ENCODE results near the gene BTBD17.

BTBD17 gene

DNA sequence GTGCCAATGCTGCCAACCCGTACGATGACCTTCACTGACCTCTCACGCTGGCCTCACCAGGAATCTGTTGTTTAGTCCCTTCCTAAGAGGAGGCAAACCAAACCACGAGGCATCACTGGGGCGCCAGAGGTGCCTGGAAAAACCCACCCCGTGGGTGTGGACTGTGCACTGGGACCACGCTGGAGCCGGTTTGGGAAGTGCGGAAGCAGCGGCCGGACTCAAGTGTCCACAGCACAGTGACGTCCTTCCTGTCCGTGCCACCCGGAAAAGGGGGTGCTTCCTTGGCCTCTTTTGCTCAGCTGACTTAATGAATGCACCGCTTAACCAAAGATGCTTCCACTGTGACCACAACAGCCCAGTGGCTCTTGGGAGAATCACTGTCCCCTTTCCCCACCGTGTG is 44.6 kb downstream of the BTBD17 start:
- DNase-seq (ENCODE audit: low spot score in 2 of 2) (no peak), ATAC-seq (replicated peaks; ENCODE audit: extremely low read depth, poor library complexity, severe bottlenecking) (no peak)
- Mint-ChIP-seq H3K36me3 (ENCODE audit: insufficient read depth) (no peaks in the 10 kb centered on the region), H3K4me1 (no peaks in the 10 kb centered on the region), H3K4me3 (no peak overlapping the region), H3K27ac (ENCODE audit: low read depth) (no peak overlapping the region), H3K27me3 (no peaks in the 10 kb centered on the region), H3K9me3 (no peaks in the 10 kb centered on the region)

GRCh38 chr17:74316220-74316619 is 45.4 kb downstream of the BTBD17 start:
- no peak overlapping the region for H3K4me3 Mint-ChIP-seq
- H3K27me3 Mint-ChIP-seq = no peaks in the 10 kb centered on the region
- ATAC-seq (replicated peaks; ENCODE audit: extremely low read depth, poor library complexity, severe bottlenecking) (no peak), DNase-seq (ENCODE audit: low spot score in 2 of 2) (no peak)
- H3K9me3 Mint-ChIP-seq = no peaks in the 10 kb centered on the region
- H3K4me1 Mint-ChIP-seq = no peaks in the 10 kb centered on the region
- H3K36me3 Mint-ChIP-seq (ENCODE audit: insufficient read depth) = no peaks in the 10 kb centered on the region
- no peak overlapping the region for H3K27ac Mint-ChIP-seq (ENCODE audit: low read depth)

DNA sequence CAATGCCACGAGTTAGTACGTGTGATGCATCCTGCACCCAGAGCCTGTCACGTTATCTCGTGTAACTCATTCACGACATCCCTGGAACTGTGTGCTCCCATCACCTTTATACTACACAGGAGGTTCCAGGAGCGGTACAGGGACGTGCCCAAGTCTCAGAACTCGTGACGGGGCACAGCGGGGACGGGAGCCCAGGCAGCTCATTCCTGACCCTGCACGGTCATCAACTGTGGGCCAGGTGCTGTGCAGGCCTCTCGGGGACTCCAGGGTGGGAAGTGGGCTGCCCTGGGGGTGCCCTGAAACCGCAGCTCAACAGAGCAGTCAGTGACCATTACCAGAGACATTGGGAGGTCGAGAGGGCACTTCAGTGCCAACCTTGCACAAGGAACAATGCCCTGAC is 46.8 kb downstream of the BTBD17 start:
- no peak overlapping the region for H3K4me3 Mint-ChIP-seq
- H3K27me3 Mint-ChIP-seq = no peaks in the 10 kb centered on the region
- DNase-seq (ENCODE audit: low spot score in 2 of 2) (no peak), ATAC-seq (replicated peaks; ENCODE audit: extremely low read depth, poor library complexity, severe bottlenecking) (no peak)
- no peaks in the 10 kb centered on the region for H3K4me1 Mint-ChIP-seq
- no peaks in the 10 kb centered on the region for H3K36me3 Mint-ChIP-seq (ENCODE audit: insufficient read depth)
- no peak overlapping the region for H3K27ac Mint-ChIP-seq (ENCODE audit: low read depth)
- H3K9me3 Mint-ChIP-seq = no peaks in the 10 kb centered on the region

DNA sequence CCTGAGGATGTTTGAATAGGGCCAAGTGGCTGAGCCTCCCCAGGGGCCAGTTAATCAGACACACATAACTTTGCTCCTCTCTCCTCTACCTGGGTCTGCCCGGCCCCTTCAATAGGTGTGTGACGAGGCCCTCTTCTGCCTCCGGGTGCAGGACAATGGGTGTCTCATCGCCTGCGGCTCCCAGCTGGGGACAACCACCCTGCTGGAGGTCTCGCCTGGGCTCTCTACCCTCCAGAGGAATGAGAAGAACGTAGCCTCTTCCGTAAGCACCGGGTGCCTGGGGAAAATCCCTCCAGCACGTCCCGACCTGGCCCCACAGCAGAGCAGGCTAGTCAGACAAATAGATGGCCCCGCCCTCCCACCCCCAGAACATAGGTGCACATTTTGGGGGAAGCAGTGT is 51.8 kb downstream of the BTBD17 start:
- H3K4me3 Mint-ChIP-seq = no peak overlapping the region
- no peaks in the 10 kb centered on the region for H3K27me3 Mint-ChIP-seq
- ATAC-seq (replicated peaks; ENCODE audit: extremely low read depth, poor library complexity, severe bottlenecking) (no peak), DNase-seq (ENCODE audit: low spot score in 2 of 2) (no peak)
- H3K9me3 Mint-ChIP-seq = no peaks in the 10 kb centered on the region
- no peaks in the 10 kb centered on the region for H3K36me3 Mint-ChIP-seq (ENCODE audit: insufficient read depth)
- H3K27ac Mint-ChIP-seq (ENCODE audit: low read depth) = no peak overlapping the region
- H3K4me1 Mint-ChIP-seq = peaks cover 14% of the 10 kb centered on the region

GRCh38 chr17:74307984-74308773 is 53.5 kb downstream of the BTBD17 start:
- ATAC-seq (replicated peaks; ENCODE audit: extremely low read depth, poor library complexity, severe bottlenecking) = no peak
- Mint-ChIP-seq H3K27me3 (no peaks in the 10 kb centered on the region), H3K9me3 (no peaks in the 10 kb centered on the region), H3K4me1 (peaks cover 14% of the 10 kb centered on the region), H3K36me3 (ENCODE audit: insufficient read depth) (no peaks in the 10 kb centered on the region), H3K27ac (ENCODE audit: low read depth) (no peak overlapping the region), H3K4me3 (no peak overlapping the region)
- no peak for DNase-seq (ENCODE audit: low spot score in 2 of 2)

Measured in central memory CD8-positive, alpha-beta T cell (primary cell).